HG03354 (cell line): ENCODE results near the gene GBA2.
A peak's percentile ranks its signal among the peaks of the same experiment; 100 is the strongest.

ENCODE experiments used
- ATAC-seq: cut with Tn5 transposase; IDR thresholded peaks from one replicate; pipeline ENCODE4 v1.9.1; 2021; ENCODE audit warnings: mild to moderate bottlenecking; ENCODE audit not compliant: unreplicated experiment, poor library complexity, severe bottlenecking

Gene GBA2

DNA sequence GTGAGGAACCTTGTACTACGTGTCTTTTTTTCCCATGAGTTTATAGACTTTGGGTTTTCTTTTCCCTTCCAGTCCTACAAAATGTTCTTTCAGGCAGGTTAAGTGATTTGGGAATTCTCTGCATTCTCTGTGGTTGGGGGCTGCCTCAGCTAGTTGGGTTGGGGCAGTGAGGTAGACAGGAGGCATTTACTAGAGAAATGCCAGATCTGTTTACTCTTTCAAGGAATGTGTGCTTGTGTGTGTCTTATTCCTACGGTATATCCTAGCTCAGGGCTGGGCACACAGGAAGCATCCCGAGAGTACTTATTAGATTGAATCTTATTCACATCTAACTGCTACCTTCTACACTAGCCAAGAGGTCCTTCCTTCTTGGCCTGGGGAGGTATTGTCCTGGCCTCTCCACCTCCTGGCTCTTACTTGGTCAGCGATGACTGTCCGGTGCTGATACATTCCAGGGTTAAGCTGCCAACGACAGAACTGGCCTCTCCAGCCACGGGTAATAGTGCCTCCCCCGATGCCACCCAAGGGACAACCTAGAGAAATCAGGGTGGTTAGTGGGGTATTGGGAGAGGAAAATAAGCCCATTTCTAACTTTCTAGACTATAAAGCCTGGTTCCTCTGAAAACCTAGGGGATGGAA lies 5.0 kb downstream of the GBA2 start:
- no peak for ATAC-seq

GRCh38 chr9:35743452-35743851 lies 5.6 kb downstream of the GBA2 start:
- ATAC-seq, result no peak

- no peak for ATAC-seq
Observed at GRCh38 chr9:35741740-35742139, 7.3 kb downstream of the GBA2 start.

GRCh38 chr9:35740243-35740642 lies 8.8 kb downstream of the GBA2 start:
- no peak for ATAC-seq

- ATAC-seq, result no peak
Observed at GRCh38 chr9:35738924-35739323, 10.1 kb downstream of the GBA2 start.

DNA sequence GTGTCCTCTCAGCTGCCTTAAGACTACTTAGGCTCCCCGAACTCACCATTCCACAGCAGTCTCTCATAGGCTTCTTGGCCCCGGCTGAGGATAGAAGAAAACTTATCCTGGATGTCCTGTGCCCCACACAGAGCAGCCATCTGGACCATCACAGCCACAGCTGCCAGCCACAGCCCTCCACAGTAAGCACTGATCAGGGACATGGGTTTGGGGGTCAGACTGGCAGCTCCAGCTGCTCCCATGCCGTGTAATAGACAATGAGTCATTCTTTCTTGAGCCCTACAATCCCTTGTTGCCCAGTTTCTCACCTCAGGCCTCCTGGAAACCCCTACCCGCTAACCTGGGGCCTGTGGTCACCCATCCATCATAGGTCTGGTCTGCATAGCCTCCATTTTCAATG lies 10.8 kb downstream of the GBA2 start:
- ATAC-seq, result no peak

DNA sequence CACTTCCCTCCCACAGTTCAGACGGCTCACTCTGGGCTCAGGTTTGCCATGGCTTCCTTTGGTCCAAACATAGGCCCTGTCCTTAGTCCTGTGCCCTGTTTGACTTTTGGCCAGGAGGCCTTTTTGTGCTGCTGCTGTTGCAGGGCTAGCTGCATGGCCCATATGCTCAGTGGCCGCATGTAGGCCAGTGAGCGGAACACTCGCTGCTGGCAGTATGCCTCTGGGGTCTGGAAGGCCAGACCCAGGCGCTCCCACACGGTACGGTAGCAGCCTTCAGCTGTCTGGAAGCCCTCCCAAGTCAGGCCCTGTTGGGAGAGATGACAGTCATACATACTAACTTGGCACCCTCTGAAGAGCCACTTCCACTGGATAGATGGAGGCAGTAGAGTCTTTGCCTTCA lies 11.9 kb downstream of the GBA2 start:
- no peak for ATAC-seq

GRCh38 chr9:35736201-35736633 lies 12.8 kb downstream of the GBA2 start:
- no peak for ATAC-seq

GRCh38 chr9:35734096-35734495 lies 14.9 kb downstream of the GBA2 start:
- no peak for ATAC-seq

DNA sequence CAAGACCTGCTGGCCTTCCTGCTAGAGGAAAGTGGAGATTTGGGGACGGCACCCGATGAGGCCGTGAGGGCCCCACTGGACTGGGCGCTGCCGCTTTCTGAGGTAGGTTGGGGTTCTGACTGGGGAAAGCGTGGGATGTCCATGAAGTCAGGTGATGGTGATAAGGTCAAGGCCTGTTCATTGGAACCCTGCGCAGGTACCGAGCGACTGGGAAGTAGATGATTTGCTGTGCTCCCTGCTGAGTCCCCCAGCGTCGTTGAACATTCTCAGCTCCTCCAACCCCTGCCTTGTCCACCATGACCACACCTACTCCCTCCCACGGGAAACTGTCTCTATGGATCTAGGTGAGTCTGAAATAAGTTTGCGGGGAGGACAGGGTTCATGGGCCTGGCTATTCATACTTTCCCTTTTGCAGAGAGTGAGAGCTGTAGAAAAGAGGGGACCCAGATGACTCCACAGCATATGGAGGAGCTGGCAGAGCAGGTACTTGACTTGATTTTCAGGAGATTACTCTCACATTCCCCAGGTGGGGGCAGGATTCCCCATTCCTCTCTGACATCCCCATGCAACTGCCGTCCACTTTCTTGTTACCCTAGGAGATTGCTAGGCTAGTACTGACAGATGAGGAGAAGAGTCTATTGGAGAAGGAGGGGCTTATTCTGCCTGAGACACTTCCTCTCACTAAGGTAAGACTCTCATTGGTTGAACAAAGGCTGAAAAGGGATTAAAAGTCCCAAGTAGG lies 16.1 kb downstream of the GBA2 start:
- ATAC-seq, result peak; percentile 1

GRCh38 chr9:35732185-35732799 lies 16.7 kb downstream of the GBA2 start, which contains the start of the genes CREB3 and TLN1:
TSS of gene CREB3 (plus strand) at chr9:35732666. CDS start at chr9:35732773, 107 bp downstream.
TSS of gene TLN1 (minus strand) at chr9:35732195. CDS start at chr9:35725694, 6,501 bp downstream.
- ATAC-seq, result peak; percentile 80

DNA sequence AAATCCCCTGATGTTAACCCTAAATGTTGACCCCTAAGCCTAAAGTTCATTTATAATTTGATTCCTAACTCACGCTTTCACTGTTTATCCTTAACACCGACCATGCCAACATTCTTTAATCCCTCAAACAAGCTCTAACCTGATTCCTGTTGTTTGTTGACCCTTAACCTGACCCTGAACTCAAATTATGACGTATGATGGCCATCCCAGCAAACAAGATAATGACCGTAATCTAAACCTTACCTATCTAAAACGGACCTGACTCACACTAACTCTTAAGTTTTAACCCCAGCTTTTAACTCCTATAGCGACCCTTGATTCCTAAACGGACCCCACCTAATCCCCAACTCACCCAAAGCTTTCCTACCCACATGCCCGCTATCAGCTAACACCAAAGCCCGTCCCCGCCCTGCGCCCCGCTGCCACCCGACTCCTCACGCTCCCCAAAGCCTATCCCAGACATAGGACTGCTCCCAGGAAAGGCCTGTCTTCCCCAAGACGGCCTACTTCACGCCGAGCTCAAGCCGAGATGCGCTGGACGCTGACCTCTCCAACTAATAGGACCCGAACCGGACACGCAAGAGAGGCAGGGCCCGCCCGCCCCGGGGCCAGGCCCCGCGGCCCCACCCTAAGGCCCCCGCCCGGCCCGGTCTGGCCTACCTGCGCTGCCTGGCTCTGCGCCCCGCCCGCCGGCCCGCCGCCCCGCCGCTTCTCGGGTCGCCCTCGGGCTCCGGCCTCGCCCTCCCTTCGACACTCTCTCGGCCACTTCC lies 17.4 kb downstream of the GBA2 start:
- no peak for ATAC-seq

- ATAC-seq, result no peak
Observed at GRCh38 chr9:35730486-35730854, 18.6 kb downstream of the GBA2 start.

DNA sequence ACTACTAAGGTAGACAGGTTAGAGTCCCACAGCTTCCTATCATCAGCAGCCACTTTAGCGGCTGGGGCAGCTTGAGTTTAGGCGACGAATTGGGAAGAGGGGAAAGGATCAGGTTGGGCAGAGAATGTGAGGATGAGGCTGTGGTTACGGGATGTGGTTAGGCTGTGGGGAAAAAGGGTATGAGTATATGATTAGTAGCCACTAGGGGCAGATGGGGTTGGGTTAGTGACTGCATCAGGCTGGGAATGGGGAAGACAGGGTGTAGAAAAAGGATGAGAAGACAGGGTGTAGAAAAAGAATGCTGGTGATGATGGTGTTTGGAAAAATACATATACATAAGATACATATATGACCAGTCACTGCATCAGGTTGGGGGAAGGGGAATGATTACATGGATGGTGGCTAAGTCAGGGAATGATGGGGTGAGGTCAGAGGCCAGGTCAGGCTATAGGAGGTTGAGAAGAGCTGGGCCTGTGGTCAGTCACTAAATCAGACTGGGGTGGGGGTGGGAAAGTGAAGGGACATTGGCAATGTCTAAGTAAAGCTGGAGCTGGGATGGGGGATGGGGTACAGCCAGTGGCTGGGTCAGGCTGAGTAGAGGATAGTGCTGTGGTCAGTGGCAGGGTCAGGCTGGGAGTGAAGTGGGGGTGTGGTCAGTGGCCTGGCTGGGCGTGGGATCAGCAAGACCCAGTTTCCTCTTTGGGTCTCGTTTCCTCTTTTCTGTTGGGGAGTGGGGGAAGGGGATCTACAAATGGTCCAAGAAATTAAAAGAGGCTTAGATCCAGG lies 19.1 kb downstream of the GBA2 start:
- no peak for ATAC-seq

- no peak for ATAC-seq
Observed at GRCh38 chr9:35729101-35729500, 19.9 kb downstream of the GBA2 start.

GRCh38 chr9:35728041-35728971 lies 20.7 kb downstream of the GBA2 start:
- no peak for ATAC-seq

DNA sequence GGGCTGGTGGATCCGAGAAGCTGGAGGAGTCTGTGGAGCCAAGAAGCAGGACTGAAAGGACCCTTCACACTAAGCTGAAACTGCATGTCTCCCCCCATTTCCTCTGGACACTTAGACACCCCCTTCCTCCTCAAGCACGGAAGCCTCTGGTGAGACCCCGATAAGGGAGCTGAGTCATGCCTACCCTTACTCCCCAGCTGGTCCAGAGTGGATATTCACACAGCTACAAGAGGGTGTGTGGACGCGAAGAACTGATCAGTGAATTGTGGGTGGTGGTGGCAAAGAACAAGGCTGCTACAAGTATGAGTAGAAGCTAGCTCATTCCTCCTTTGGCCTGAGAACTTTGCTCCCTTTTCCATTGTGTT lies 21.4 kb downstream of the GBA2 start:
- no peak for ATAC-seq

- no peak for ATAC-seq
Observed at GRCh38 chr9:35726931-35727330, 22.1 kb downstream of the GBA2 start.

DNA sequence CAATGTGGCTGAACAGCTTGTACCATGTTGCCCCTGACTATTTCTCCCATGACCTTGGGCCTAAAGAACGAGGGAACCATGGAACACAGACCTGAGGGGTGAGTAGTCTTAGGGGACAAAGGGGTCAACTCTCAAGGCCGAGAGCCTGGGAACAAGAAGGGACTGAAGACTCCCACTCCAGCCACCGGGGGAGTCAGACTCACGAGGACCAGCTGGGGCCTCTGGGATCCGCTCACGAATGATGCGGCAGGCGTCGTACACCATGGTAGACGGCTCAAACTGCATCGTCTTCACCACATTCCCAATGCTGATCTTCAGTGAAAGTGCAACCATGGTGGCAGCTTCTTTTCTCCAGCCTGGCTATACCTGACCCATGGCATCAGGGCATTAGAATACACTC lies 23.7 kb downstream of the GBA2 start:
- ATAC-seq, result no peak
